ENCODE results near the gene CAP2.

GRCh38 chr6:17431581-17431980, 38.2 kb downstream of the CAP2 start:
- TF ChIP-seq CTCF (IDR thresholded peaks at IDR 0.05) (no peak), POLR2A (IDR thresholded peaks at IDR 0.05) (no peak), EP300 (IDR thresholded peaks at IDR 0.05) (no peak)
